GM23338 (cell line): ENCODE data around the gene ZCCHC24. TPM values are rescaled to one million over a fixed set of nuclear protein-coding genes. Genes with fewer than 3 reads are reported as not detected.

Experiments
- ATAC-seq: fragments of 200-7000 bp; cut with Tn5 transposase; 3 replicates; pipeline ENCODE4 v1.9.1; 2020
- DNase-seq: peaks from one replicate; pipeline ENCODE4 v3.0.0-alpha.2; 2015; ENCODE audit warnings: low spot score
- H2AFZ ChIP-seq: fragments of 200-600 bp; sonication (generic); 2 replicates; pipeline ENCODE4 v1.8.0; 2016; ENCODE audit warnings: antibody characterized with exemption, mild to moderate bottlenecking, moderate library complexity
- H3F3A ChIP-seq: fragments of 200-600 bp; sonication (generic); replicated peaks from 2 replicates; pipeline ENCODE4 v1.8.0; 2017; ENCODE audit warnings: antibody characterized with exemption, mixed run types, low read depth
- H3K27ac ChIP-seq: fragments of 200-600 bp; sonication (generic); 2 replicates; pipeline ENCODE4 v1.6.1; 2016; ENCODE audit warnings: low read depth
- H3K27me3 ChIP-seq: fragments of 200-600 bp; sonication (generic); 2 replicates; pipeline ENCODE4 v1.8.0; 2016; ENCODE audit warnings: mild to moderate bottlenecking, mixed run types, moderate library complexity; ENCODE audit not compliant: insufficient read depth
- H3K36me3 ChIP-seq: fragments of 200-600 bp; sonication (generic); 2 replicates; pipeline ENCODE4 v1.8.0; 2016; ENCODE audit warnings: mild to moderate bottlenecking; ENCODE audit not compliant: insufficient read depth
- H3K4me1 ChIP-seq: fragments of 200-600 bp; sonication (generic); 2 replicates; pipeline ENCODE4 v1.8.0; 2016; ENCODE audit warnings: mild to moderate bottlenecking, moderate library complexity; ENCODE audit not compliant: insufficient read depth
- H3K4me2 ChIP-seq: fragments of 200-600 bp; sonication (generic); 2 replicates; pipeline ENCODE4 v1.7.1; 2017; ENCODE audit warnings: mixed run types
- H3K4me3 ChIP-seq: fragments of 200-600 bp; sonication (generic); 2 replicates; pipeline ENCODE4 v1.6.1; 2016; ENCODE audit warnings: mixed run types
- H3K79me2 ChIP-seq: fragments of 200-600 bp; sonication (generic); replicated peaks from 2 replicates; pipeline ENCODE4 v1.8.0; 2017; ENCODE audit warnings: mild to moderate bottlenecking; ENCODE audit not compliant: insufficient read depth
- H3K9me2 ChIP-seq: fragments of 200-600 bp; sonication (generic); 2 replicates; pipeline ENCODE4 v1.8.0; 2017; ENCODE audit not compliant: insufficient read depth
- H4K20me1 ChIP-seq: fragments of 200-600 bp; sonication (generic); replicated peaks from 2 replicates; pipeline ENCODE4 v1.8.0; 2017; ENCODE audit warnings: mild to moderate bottlenecking; ENCODE audit not compliant: insufficient read depth
- H3K27ac Mint-ChIP-seq: 2 replicates; pipeline ENCODE4 v1.8.0; 2020; ENCODE audit warnings: inconsistent platforms, mild to moderate bottlenecking, moderate library complexity, mixed read lengths
- H3K27me3 Mint-ChIP-seq: 3 replicates; pipeline ENCODE4 v1.8.0; 2022; ENCODE audit warnings: low read depth, mild to moderate bottlenecking, moderate library complexity, mixed read lengths, inconsistent platforms; ENCODE audit not compliant: insufficient read depth, poor library complexity
- H3K36me3 Mint-ChIP-seq: 3 replicates; pipeline ENCODE4 v1.8.0; 2021; ENCODE audit warnings: low read depth, mild to moderate bottlenecking, inconsistent platforms, moderate library complexity, mixed read lengths
- H3K4me1 Mint-ChIP-seq: 3 replicates; pipeline ENCODE4 v1.8.0; 2020; ENCODE audit warnings: mild to moderate bottlenecking, inconsistent platforms, mixed read lengths
- H3K4me3 Mint-ChIP-seq: 3 replicates; pipeline ENCODE4 v1.8.0; 2021; ENCODE audit warnings: moderate library complexity, mild to moderate bottlenecking, inconsistent platforms, mixed read lengths
- H3K9me3 Mint-ChIP-seq: 3 replicates; pipeline ENCODE4 v1.8.0; 2020; ENCODE audit warnings: moderate library complexity, mild to moderate bottlenecking, inconsistent platforms, mixed read lengths
- CREB1 ChIP-seq: fragments of 250-450 bp; sonication (Bioruptor Pico); IDR thresholded peaks from 2 replicates; pipeline ENCODE4 v1.5.0; 2020; ENCODE audit warnings: low read depth, mild to moderate bottlenecking, moderate library complexity
- CTCF ChIP-seq, 2 experiments: fragments of 200-600 bp in 1 of 2; sonication (generic) in 1 of 2; conservative IDR thresholded peaks; 2 replicates each; pipeline versions ENCODE4 v1.5.1 to v1.6.1; 2016 to 2017; ENCODE audit warnings: antibody characterized with exemption in 2 of 2, low read depth in 2 of 2, mild to moderate bottlenecking in 2 of 2, moderate library complexity in 1 of 2
- EZH2phosphoT487 ChIP-seq: fragments of 200-600 bp; sonication (generic); IDR thresholded peaks from one replicate; pipeline ENCODE4 v1.8.1; 2018; ENCODE audit warnings: antibody characterized with exemption; ENCODE audit not compliant: unreplicated experiment
- POLR2AphosphoS5 ChIP-seq: IDR thresholded peaks from 2 replicates; pipeline ENCODE4 v1.6.1; 2016; ENCODE audit warnings: antibody characterized with exemption, low read depth
- STAT1 ChIP-seq: IDR thresholded peaks from one replicate; pipeline ENCODE4 v1.6.1; 2016; ENCODE audit warnings: antibody characterized with exemption; ENCODE audit not compliant: unreplicated experiment
- ZNF114 ChIP-seq: fragments of 250-450 bp; sonication (Bioruptor Pico); IDR thresholded peaks from 2 replicates; pipeline ENCODE4 v1.5.0; 2020; ENCODE audit warnings: mild to moderate bottlenecking, moderate library complexity
- ZNF331 ChIP-seq: fragments of 250-450 bp; sonication (Bioruptor Pico); IDR thresholded peaks from 2 replicates; pipeline ENCODE4 v1.5.0; 2020; ENCODE audit warnings: low read depth, mild to moderate bottlenecking, moderate library complexity
- ZNF462 ChIP-seq: fragments of 250-450 bp; sonication (Bioruptor Pico); IDR thresholded peaks from 2 replicates; pipeline ENCODE4 v1.5.0; 2020; ENCODE audit warnings: mild to moderate bottlenecking, moderate library complexity
- polyA plus RNA-seq: library from polyadenylated mRNA; unstranded; fragments of >200 nt; fragmentation: Nextera tagmentation; extraction: Ambion mirVana; gene quantifications from 2 replicates; pipeline ENCODE4 v1.2.1, GENCODE V29; 2016
- total RNA-seq: library from RNA; depleted of rRNA; stranded (reverse); fragments of >200 nt; shearing (Covaris generic); gene quantifications from 2 replicates; pipeline ENCODE4 v1.2.3, GENCODE V29; 2014

The ZCCHC24 gene
- total and polyA plus RNA-seq, 2 experiments from 2014 or later = 2.0 to 10.1 TPM

GRCh38 chr10:79441433-79441832, 4.0 kb downstream of the ZCCHC24 start:
- ATAC-seq (no peak), DNase-seq (no peak)
- Histone ChIP-seq H3F3A (no peaks in the 10 kb centered on the region), H2AFZ (no peak overlapping the region), H3K4me1 (peaks cover 11% of the 10 kb centered on the region), H3K4me3 (no peak overlapping the region), H3K36me3 (no peaks in the 10 kb centered on the region), H3K27me3 (peaks cover 15% of the 10 kb centered on the region), H4K20me1 (no peaks in the 10 kb centered on the region; the same call in 1 of the 2 replicates), H3K27ac (no peak overlapping the region), H3K4me2 (no peak overlapping the region), H3K9me2 (no peaks in the 10 kb centered on the region), H3K79me2 (no peaks in the 10 kb centered on the region)
- no peak overlapping the region for H3K4me3 Mint-ChIP-seq
- no peak overlapping the region for H3K27ac Mint-ChIP-seq
- TF ChIP-seq POLR2AphosphoS5 (no peak), ZNF462 (CRISPR knock-in tag) (no peak), CREB1 (CRISPR knock-in tag) (no peak), STAT1 (no peak), EZH2phosphoT487 (no peak), CTCF (conservative IDR thresholded peaks at IDR 0.05; ENCODE audit: low read depth in 2 of 2) (no peak), ZNF331 (CRISPR knock-in tag) (no peak), ZNF114 (no peak)
- H3K9me3 Mint-ChIP-seq = peaks cover 3% of the 10 kb centered on the region; the same call in 1 of the 3 replicates
- peaks cover 16% of the 10 kb centered on the region for H3K4me1 Mint-ChIP-seq
- H3K27me3 Mint-ChIP-seq = peaks cover 20% of the 10 kb centered on the region
- no peaks in the 10 kb centered on the region for H3K36me3 Mint-ChIP-seq
